ENCODE data around the gene SLC25A47. TPM values are rescaled to one million over a fixed set of nuclear protein-coding genes. Genes with fewer than 3 reads are reported as not detected.
A peak's percentile ranks its signal among the peaks of the same experiment; 100 is the strongest.
"Not testable (repeated sequence)": the region's sequence is repeated elsewhere in the genome, so short reads cannot be mapped to it uniquely, and the experiment has no call there.

Gene SLC25A47
- polyA plus RNA-seq, 3 donors from 2014 or later = not detected

- peak overlapping the region; percentile 83 to 93 (median 87) for H3K4me3 Mint-ChIP-seq
- H3K27ac Mint-ChIP-seq = peak overlapping the region in 3 of 6 donors; percentile 44 to 70 (median 45)
- H3K27me3 Mint-ChIP-seq (ENCODE audit: low read depth in 3 of 3) = peaks cover 2 to 5% (median 4%) of the 10 kb centered on the region in 3 donors
- H3K4me1 Mint-ChIP-seq = peaks cover 9 to 23% of the 10 kb centered on the region in 2 donors
- H3K9me3 Mint-ChIP-seq = no peaks in the 10 kb centered on the region
- no peaks in the 10 kb centered on the region for H3K36me3 Mint-ChIP-seq
- peak in 2 of 3 donors; percentile 21 to 33 for DNase-seq
These were observed 17.6 kb upstream of the SLC25A47 start for GRCh38 chr14:100305324-100306100.

- Mint-ChIP-seq H3K4me1 (peaks cover 9 to 24% of the 10 kb centered on the region in 2 donors), H3K36me3 (no peaks in the 10 kb centered on the region), H3K27me3 (ENCODE audit: low read depth in 3 of 3) (peaks cover 2 to 5% (median 5%) of the 10 kb centered on the region in 3 donors), H3K27ac (peak within 1 kb of the TSS in 3 of 6 donors; percentile 44 to 70 (median 49)), H3K9me3 (no peaks in the 10 kb centered on the region), H3K4me3 (peak within 1 kb of the TSS; percentile 83 to 93 (median 87))
- DNase-seq = peak; percentile 84 to 85 (median 84)
These were observed 16.8 kb upstream of the SLC25A47 start, which contains the start of gene SLC25A29 for GRCh38 chr14:100306101-100306997. Gene SLC25A29, minus strand, starts transcription at chr14:100306444. Its CDS starts 212 bp downstream, at chr14:100306232.

- Mint-ChIP-seq H3K27me3 (ENCODE audit: low read depth in 3 of 3) (peaks cover 2 to 5% (median 5%) of the 10 kb centered on the region in 3 donors), H3K4me1 (peaks cover 10 to 26% of the 10 kb centered on the region in 2 donors), H3K9me3 (no peaks in the 10 kb centered on the region), H3K4me3 (peak overlapping the region; percentile 73 to 83 (median 77)), H3K36me3 (no peaks in the 10 kb centered on the region), H3K27ac (peak overlapping the region in 2 of 6 donors; percentile 40 to 49)
- no peak for DNase-seq
These were observed 16.0 kb upstream of the SLC25A47 start for GRCh38 chr14:100306998-100307765.

DNA sequence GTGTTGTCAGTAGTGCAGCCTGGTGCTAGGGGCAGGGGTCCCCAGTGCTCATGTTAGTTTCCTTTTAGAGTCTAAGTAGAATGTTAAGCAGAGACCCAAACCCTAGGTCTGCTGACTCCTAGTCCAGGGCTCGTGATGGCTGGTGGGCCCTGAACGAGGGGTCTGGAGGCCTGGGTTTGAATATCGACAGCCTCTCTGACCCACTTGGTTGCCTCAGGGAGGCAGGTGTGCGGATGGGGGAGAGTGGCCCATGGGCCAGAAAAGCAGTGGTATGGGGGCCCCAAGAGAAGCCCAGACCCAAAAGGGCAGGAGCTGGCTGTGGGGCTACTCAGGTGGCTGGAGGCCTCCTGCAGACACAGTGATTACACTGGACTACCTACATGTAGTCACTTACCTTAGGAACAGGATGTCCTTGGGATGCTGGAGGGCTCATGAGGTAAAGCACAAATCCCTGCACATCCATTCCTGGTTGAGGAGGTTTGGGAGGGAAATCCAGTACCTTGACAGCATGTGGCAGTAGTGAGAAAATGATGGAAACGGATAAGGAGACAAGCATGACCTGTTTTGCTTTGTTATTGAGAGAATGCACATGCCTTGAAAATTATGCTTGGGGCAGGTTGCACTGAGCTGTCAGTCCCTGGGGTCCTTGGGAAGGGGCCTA, 15.2 kb upstream of the SLC25A47 start:
- peaks cover 17 to 33% of the 10 kb centered on the region in 2 donors for H3K4me1 Mint-ChIP-seq
- peak overlapping the region in 1 of 6 donors; percentile 66 for H3K27ac Mint-ChIP-seq
- H3K4me3 Mint-ChIP-seq = peak overlapping the region in 4 of 5 donors; percentile 73 to 83 (median 76)
- H3K27me3 Mint-ChIP-seq (ENCODE audit: low read depth in 3 of 3) = peaks cover 0 to 5% (median 5%) of the 10 kb centered on the region in 3 donors
- no peaks in the 10 kb centered on the region for H3K36me3 Mint-ChIP-seq
- no peak for DNase-seq
- H3K9me3 Mint-ChIP-seq = no peaks in the 10 kb centered on the region

- peak overlapping the region in 1 of 6 donors; percentile 29 for H3K27ac Mint-ChIP-seq
- not testable (repeated sequence) for H3K9me3 Mint-ChIP-seq; H3K27me3 Mint-ChIP-seq (ENCODE audit: low read depth in 3 of 3); H3K36me3 Mint-ChIP-seq; DNase-seq
- H3K4me1 Mint-ChIP-seq = peaks cover 19 to 31% of the 10 kb centered on the region in 2 donors
- peak overlapping the region in 2 of 5 donors; percentile 51 to 76 for H3K4me3 Mint-ChIP-seq
These were observed 14.7 kb upstream of the SLC25A47 start for GRCh38 chr14:100308427-100308792.

- Mint-ChIP-seq H3K4me1 (peaks cover 19 to 27% of the 10 kb centered on the region in 2 donors), H3K27me3 (ENCODE audit: low read depth in 3 of 3) (peaks cover 0 to 5% (median 5%) of the 10 kb centered on the region in 3 donors), H3K27ac (no peak overlapping the region), H3K9me3 (no peaks in the 10 kb centered on the region), H3K4me3 (peak overlapping the region in 1 of 5 donors; percentile 27), H3K36me3 (no peaks in the 10 kb centered on the region)
- no peak for DNase-seq
These were observed 14.0 kb upstream of the SLC25A47 start for GRCh38 chr14:100309028-100309737.

- not testable (repeated sequence) for H3K9me3 Mint-ChIP-seq; H3K27me3 Mint-ChIP-seq (ENCODE audit: low read depth in 3 of 3); DNase-seq; H3K36me3 Mint-ChIP-seq
- H3K4me1 Mint-ChIP-seq = peaks cover 9 to 17% of the 10 kb centered on the region in 2 donors
- peak overlapping the region in 4 of 6 donors; percentile 42 to 76 (median 54) for H3K27ac Mint-ChIP-seq
- H3K4me3 Mint-ChIP-seq = peak overlapping the region in 1 of 5 donors; percentile 35
These were observed 10.8 kb upstream of the SLC25A47 start for GRCh38 chr14:100312110-100312876.

DNA sequence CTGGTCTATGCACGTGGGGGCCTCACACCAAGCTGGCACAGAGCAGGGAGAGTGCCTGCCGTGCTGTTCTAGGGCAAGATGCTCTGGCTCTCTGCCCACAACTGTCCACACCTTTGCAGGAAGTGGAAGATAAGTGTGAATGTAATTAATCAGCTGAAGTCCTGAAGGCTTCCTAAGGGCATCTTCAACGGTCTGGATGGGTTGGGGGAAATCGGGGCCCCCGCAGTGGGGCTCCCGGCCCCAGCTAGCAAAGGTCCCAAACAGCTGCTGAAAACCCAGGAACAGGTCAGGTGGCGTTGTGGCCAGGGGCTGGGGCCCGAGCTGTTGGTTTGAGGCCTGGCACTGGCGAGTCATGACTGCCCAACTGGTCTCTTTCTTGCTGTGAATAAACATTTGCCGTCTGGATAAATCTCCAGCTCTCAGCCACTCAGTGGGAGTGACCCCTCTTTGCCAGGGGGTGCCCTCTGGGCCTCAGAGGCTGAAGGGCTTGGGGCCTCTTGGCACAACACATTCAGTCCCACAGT, 10.2 kb upstream of the SLC25A47 start:
- Mint-ChIP-seq H3K4me1 (peaks cover 9 to 23% of the 10 kb centered on the region in 2 donors), H3K4me3 (peak overlapping the region in 1 of 5 donors; percentile 35), H3K27ac (peak overlapping the region in 4 of 6 donors; percentile 42 to 76 (median 54)), H3K9me3 (no peaks in the 10 kb centered on the region), H3K27me3 (ENCODE audit: low read depth in 3 of 3) (peaks cover 0 to 3% (median 1%) of the 10 kb centered on the region in 3 donors), H3K36me3 (no peaks in the 10 kb centered on the region)
- peak in 1 of 3 donors; percentile 14 for DNase-seq

GRCh38 chr14:100313464-100314230, 9.5 kb upstream of the SLC25A47 start:
- H3K27me3 Mint-ChIP-seq (ENCODE audit: low read depth in 3 of 3) = peaks cover 0 to 3% (median 0%) of the 10 kb centered on the region in 3 donors
- no peak overlapping the region for H3K4me3 Mint-ChIP-seq
- H3K27ac Mint-ChIP-seq = no peak overlapping the region
- no peaks in the 10 kb centered on the region for H3K9me3 Mint-ChIP-seq
- no peaks in the 10 kb centered on the region for H3K36me3 Mint-ChIP-seq
- peaks cover 9 to 22% of the 10 kb centered on the region in 2 donors for H3K4me1 Mint-ChIP-seq
- DNase-seq = no peak

DNA sequence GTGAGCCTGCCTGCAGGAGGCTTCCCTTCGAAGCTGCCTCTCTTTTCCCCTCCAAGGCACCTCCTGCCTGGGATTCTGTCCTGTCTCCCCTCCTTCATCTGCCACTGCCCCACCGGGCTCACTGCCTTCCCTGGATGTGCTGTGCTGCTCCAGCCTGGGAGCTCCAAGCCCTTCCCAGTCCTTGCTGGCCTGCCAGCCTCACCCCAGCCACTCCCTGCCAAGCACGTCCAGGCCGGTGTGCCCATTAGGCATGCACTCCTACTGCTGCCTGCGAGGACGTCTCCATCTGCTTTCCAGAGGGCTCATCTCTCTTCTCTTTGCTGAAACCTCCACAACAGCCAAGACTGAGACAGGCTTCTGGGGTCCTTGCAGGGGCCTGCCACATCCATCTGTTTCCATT, 8.4 kb upstream of the SLC25A47 start:
- H3K4me3 Mint-ChIP-seq = no peak overlapping the region
- H3K4me1 Mint-ChIP-seq = peaks cover 16 to 22% of the 10 kb centered on the region in 2 donors
- DNase-seq = no peak
- H3K27me3 Mint-ChIP-seq (ENCODE audit: low read depth in 3 of 3) = peaks cover 0 to 3% (median 0%) of the 10 kb centered on the region in 3 donors
- H3K36me3 Mint-ChIP-seq = no peaks in the 10 kb centered on the region
- no peaks in the 10 kb centered on the region for H3K9me3 Mint-ChIP-seq
- no peak overlapping the region for H3K27ac Mint-ChIP-seq

GRCh38 chr14:100317389-100317788, 5.8 kb upstream of the SLC25A47 start:
- H3K4me1 Mint-ChIP-seq = peaks cover 12 to 13% of the 10 kb centered on the region in 2 donors
- H3K27me3 Mint-ChIP-seq (ENCODE audit: low read depth in 3 of 3) = peaks cover 0 to 3% (median 3%) of the 10 kb centered on the region in 3 donors
- H3K27ac Mint-ChIP-seq = no peak overlapping the region
- H3K9me3 Mint-ChIP-seq = no peaks in the 10 kb centered on the region
- H3K36me3 Mint-ChIP-seq = no peaks in the 10 kb centered on the region
- no peak for DNase-seq
- peak overlapping the region; percentile 74 to 81 (median 76) for H3K4me3 Mint-ChIP-seq

All from immature natural killer cell (primary cell).